MM.1S (cell line): ENCODE results near the gene LZTS2.

ENCODE experiments used
- EZH2 ChIP-seq: fragments of 300-600 bp; sonication (generic); optimal IDR thresholded peaks from 2 replicates; pipeline ENCODE3; 2017; ENCODE audit warnings: low read depth, mild to moderate bottlenecking, antibody characterized with exemption, low read length, mixed read lengths
- EZH2phosphoT487 ChIP-seq: fragments of 300-600 bp; sonication (generic); IDR thresholded peaks from 2 replicates; pipeline ENCODE4 v1.6.1; 2018; ENCODE audit warnings: antibody characterized with exemption, low read length
- TF ChIP-seq, protein P1 (sequence below): fragments of 300-600 bp; sonication (generic); IDR thresholded peaks from 2 replicates; pipeline ENCODE4 v1.5.1; 2016; ENCODE audit warnings: antibody characterized with exemption, low read length, mixed read lengths

DNA sequence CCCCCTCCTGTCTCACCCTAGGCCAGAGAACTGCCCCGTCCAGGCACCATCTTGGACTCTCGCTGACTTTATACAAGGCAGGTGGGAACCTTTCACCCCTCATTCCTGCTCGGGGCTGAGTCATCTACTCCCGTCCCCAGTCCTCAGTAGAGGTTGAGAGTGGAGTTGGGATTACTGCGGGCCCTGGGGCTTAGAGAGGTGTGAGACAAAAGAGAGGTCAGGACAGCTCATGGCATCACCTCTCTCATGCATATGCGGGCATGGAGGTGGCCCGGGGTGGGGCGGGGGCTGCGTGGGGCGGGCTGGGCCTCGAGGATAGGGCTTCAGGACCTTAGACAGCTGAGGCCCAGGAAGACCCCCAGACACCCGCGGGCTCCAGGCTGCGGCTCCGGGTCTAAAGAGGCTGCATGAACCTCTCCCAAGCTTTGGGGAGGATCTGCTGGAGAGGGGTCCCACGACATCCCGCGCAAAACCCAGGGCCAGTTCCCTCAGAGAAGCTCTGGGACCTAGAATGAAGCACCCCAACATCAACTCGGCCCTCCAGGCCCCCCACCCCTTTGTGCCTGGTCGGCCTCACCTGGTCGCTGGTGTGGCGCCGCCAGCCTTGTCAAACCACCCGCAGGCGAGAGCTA, 31.0 kb downstream of the LZTS2 start:
- TF ChIP-seq, protein P1, sequence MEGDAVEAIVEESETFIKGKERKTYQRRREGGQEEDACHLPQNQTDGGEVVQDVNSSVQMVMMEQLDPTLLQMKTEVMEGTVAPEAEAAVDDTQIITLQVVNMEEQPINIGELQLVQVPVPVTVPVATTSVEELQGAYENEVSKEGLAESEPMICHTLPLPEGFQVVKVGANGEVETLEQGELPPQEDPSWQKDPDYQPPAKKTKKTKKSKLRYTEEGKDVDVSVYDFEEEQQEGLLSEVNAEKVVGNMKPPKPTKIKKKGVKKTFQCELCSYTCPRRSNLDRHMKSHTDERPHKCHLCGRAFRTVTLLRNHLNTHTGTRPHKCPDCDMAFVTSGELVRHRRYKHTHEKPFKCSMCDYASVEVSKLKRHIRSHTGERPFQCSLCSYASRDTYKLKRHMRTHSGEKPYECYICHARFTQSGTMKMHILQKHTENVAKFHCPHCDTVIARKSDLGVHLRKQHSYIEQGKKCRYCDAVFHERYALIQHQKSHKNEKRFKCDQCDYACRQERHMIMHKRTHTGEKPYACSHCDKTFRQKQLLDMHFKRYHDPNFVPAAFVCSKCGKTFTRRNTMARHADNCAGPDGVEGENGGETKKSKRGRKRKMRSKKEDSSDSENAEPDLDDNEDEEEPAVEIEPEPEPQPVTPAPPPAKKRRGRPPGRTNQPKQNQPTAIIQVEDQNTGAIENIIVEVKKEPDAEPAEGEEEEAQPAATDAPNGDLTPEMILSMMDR = no peak
- TF ChIP-seq EZH2 (no peak), EZH2phosphoT487 (no peak)
